Stimulated activated CD8-positive, alpha-beta memory T cell treated with anti-CD3 and anti-CD28 coated beads, Interleukin-4, amount 100 ng/mL, for 1 hour (primary cell): ENCODE results near the gene SLC29A3.

Source experiments
- DNase-seq, 2 donors: peaks; one replicate each; pipeline ENCODE4 v3.0.0-alpha.2; 2020; ENCODE audit warnings: low read depth in 2 of 2, low spot score in 1 of 2

The SLC29A3 gene

DNA sequence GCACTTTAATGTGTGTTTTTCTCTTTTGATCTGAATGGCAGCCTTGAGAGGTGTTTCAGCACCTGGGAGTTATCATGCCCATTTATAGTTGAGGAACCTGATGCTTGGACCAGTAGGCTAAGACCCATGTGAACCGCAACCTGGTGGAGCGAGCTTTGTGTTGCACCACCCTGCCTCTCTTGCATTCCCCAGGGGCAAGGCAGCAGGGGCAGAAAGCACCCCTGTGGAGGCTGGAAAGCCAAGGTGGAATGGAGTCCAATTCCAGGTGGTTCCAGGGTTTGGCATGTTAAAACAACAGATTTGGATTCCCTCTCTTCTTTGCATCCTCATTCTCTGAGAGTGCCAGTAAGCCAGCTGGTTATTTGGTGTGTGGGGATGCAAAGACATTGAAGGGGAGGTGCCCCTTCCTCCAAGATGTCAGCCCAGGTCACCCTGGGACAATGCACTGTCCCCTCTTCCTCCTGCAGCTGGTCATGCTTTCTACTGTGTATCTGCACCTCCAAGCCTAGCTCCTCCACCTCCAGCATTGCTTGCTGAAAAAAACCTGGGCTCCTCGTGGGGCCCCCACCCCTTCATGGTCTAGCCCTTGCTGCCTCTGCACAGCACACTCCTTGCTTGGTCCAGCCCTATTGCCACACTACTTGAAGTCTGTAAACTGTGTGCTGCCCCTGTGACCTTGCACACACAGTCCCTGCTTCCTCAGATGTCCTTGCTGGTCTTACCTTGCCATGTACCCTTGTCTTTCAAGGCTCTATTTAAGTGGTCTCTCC is 72.0 kb downstream of the SLC29A3 start:
- DNase-seq: no peak

DNA sequence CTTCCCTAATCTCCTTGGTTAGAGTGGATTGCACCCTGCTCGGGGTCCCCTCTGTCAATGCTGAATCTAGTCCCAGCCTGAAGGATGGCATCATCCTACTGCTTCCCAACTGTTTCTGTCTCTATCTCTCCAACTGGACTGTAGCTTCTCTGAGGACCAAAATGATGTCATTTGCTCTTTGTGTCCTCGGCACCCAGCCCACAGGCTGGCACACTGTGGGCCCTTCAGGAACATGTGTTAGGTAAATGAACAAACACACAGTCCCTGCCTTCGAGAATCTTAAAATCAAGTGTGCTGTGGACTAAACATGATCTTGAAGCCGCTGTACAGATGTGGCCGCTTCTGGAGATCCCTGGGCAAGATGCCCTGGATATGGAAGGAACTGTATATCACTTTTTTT is 72.6 kb downstream of the SLC29A3 start:
- DNase-seq: no peak

DNA sequence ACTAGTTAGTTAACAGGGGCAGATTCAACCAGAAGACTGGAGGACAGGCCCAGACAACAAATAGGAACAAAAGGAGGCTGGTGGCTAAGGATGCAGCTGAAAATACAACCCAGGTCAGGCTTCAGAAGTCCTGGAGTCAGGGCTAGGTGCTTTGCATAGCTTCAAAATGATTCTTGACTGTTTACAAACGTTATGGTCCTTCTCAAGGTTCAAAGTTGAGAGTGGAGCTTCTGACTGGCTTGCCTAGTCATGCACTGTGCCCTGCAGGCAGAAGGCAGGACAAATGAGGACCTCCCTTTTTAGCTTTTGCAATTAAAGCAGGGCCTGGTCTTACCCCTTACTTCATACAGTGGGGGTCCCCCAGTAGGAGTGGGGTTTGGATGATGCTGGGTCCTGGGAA is 73.2 kb downstream of the SLC29A3 start:
- DNase-seq: no peak

DNA sequence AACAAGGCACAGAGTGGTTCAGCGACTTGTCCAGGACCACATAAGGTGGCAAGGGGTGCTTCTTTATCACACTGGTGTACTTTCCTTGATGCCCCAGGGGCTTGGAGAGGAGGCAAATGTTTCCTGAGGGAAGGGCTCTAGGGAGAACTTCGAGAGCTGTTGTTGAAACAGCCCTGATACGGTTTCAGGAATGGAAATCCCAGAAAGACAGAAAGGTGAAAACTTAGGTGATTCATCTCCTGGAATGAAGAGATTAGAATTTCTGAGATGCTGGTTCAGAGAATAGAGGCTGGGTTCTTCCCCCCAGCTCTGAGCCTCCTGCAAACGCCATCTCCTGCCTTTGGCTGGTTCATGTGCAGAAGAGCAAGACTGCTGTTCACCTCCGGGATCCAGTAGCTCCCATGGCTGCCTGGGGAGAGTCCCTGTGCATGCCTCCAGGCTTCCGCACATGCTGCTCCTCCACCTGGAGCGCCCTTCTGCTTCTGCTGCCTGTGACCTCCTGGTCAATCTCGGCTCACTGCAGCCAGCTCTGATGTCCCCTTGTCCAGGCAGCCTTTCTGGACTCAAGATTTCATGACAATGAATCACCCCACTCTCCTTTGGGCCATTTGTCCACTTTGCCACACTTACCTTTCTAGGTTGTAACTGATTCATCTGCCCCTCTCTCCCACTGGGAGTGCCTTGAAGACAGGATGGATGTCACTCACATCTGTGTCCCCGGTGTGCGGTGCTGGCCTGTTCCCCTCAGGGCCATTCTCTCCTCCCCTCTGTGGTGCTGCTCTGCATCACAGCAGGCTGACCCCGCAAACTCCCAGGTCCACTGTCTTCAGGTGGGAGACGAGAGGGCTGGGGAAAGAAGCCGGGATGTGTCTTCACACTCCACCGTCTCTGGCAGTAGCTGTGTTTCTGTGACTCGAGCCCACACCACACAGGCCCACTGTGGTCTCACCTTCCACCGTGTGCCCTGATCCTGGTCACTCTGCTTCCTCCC is 74.0 kb downstream of the SLC29A3 start:
- no peak for DNase-seq

DNA sequence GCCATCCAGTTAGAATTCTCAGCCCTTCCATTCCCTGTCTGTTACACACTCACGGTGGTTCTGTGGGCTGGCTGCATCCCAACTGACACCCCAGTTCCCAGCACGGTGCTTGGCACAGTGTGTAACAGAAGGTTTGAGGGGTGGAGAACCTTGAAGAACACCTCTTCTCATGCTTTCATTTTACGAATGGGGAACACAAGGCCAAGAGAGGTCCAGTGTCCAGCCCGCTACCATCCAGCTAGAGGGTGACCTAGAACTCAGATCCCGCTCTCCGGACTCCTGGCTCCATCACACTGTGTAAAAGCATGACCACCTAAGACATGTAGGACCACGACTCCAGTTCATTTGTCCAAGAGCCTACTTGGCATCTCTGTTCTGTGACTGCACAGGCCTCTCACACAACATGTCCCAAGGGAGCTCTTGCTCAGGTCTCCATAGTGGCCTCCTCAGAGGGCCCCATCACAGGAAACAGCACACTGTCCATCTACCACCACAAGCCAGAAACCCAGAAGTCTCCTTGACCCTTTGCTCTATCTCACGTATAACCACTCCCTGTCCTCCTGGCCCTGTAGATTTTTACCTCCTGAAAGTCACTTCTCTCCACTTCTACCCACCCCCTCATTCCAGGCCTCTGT is 74.9 kb downstream of the SLC29A3 start:
- DNase-seq: no peak

DNA sequence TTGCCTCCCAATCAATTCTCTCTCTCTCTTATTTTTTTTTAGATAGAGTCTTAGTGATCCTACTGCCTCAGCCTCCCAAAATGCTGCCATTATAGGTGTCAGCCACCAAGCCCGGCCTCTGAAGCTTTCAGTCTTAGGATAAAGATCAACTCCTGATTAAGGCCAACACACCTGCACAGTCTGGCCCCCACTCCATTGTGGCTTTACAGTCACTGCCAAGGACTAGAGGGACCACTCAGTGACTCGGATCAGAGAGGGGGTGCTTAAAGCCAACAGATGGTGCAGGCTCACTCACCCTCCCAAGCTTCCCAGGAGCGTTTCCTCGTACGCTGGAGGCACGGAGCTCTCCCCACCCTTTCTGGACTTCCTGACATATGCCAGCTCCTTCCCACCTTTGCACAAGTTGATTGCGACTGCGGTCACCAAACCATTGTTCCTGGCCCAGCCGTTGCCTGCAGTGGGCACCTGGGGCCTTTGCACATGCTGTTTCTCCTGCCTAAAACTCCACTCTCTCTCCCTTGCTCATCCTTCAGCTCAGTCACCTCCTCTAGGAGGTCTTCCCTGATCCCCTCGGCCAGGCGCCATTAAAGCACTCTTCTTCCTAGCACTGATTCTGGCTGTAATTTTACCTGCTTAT is 76.0 kb downstream of the SLC29A3 start:
- DNase-seq: no peak

DNA sequence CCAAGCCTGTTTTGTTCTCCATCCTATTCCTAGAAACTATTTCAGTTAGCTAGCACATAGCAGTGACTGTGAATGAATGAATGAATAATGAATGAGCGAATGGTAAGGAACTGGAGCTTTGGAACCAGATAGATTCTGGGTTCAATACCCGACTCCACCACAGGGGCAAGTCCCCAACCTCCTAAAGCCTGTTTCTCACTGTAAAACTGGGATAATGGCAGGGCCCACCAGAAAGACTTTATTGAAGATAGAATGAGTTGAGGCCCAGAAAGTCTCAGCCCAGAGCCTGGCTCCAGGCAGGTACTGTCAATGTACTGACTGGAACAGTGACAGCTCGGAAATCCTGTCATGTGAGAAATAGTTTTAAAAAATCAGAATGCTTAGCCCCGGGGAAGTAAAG is 76.6 kb downstream of the SLC29A3 start:
- no peak for DNase-seq

DNA sequence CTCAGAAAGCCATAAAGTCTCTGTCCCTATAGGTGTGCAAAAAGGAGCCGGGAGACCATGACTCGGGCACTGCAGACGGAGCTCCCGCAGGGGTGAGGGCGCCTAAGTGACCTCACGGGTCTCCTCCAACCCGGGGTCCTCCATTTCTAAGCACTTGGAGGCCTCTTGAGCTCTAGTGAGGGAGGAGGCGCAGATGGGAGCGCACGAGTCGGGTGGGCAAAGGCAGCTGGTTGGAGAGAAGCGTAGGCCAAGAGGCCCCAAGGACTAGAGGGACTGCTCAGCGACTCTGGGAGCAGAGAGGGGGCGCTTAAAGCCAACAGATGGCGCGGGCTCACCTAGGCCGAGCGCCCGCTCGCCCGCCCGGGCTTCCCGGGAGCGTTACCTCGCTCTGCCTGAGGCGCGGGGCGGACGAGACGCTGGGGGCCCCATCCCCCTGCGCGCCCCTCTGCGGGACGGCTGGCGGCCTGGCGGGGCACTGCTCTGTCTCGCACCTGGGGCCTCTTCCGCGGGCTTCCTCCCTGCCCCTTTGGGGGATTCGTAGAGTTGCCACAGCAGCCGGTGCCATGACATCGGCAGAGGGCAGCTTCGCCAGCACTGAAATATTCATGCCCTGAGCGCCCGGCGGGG is 77.1 kb downstream of the SLC29A3 start:
- no peak for DNase-seq

DNA sequence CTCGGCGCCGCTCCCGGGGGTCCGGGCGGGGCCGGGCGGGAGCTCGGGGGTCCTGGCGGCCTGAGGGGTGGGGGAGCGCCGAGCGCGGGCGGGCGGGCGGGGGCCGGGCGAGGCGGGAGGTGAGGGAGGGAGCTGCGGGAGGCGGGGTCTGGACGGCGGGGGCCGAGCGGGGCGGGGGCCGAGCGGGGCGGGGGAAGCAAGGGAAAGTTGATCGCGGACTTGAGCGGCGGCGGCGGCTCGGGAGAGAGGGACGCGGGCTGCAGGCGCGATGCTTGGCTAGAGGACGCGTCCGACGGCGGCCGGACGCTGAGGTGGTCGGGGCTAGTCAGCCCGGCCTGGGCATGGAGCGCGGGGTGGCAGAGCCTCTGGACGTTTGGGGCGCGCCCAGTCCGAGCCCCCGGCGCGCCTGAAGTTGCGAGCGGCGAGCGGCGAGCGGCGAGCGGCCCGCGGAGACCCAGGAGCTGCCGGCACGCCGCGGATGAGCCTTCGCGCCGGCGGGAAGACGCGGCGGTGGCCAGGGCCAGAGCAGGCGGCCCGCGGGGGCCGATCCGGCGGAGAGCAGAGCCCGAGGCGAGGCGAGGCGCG is 77.7 kb downstream of the SLC29A3 start, which contains the start of gene CDH23:
Gene CDH23 (plus strand): TSS at position 210 of the 585 bp plus-strand sequence. CDS start 42,912 bp downstream, outside the sequence.
- no peak for DNase-seq

DNA sequence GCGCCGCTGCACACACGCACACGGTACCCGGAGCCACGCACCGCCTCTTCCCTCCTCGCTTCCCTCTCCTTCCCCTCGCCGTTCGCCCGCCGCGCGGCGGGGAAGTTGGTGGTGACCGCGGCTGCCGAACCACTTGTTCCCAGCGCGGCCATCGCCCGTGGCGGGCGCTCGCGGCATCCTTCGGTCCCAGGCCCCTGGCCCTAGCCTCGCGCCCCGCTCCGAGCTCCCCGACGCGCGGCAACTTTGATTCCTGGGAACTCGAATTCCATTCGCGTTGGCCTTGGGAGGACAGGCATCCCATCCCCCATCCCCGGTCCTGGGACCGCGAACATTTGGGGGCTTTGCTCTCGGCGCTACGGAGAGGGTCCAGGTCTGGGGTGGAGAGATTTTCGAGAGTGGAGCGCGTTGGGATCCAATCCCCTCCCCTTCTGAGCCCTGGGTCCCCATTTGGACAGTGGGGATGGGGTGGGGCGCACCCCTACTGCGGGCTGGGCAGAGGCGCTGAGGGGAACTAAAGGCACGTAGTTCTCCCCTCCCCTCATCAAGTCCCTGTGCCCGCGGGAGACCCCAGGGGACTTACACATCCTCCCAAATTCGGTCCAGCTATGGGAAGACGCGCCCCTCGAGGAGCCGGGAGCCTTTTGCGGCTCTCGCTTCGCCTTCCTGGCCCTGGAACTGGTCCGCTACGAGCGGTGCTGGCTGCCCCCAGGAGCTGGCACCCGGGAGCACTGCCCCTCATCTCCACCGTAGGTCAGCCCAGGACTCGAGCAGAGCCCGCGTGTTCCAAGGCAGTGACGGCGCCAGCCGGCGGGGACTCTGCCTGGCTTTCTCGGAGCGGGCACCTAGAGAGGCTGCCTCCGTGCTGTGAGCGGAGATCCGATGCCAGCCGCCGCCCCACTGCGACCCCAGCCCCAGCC is 78.5 kb downstream of the SLC29A3 start:
- DNase-seq: no peak

DNA sequence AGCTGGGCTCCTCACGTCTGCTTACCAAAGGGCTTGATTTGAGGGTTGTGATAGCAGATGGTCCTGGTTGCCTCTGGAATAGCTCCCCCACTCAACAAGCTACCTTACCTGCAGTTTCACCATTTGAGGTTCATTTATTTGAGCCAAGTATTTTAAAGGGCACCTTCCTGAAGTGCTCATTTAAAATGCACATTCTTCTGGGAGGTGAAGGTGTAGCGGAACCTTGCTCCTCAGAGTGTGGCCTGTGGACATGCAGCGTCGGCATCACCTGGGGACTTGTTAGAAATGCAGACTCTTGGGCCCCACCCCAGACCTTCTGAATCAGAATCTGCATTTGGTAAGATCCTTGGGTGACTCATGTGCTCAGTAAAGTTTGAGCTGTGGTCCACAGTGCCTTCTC is 79.9 kb downstream of the SLC29A3 start:
- DNase-seq: no peak

DNA sequence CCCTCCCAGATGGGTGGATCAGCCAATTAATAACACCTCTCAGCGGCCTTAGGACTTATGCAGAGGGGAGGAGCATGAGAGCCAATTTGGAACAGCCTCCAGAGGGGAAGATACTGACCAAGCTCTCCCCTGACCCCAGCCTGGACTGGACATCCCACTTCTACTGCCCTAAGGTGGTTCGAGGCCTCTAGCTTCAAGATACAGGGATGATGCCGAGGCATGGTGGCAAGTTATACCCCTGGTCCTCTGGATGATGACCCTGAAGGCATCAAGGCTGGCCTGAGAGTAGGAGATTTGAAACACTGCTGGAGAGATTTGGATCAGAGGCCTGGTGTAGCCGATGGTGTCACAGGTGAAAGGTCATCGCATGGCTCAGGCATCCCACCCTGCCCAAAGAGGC is 80.9 kb downstream of the SLC29A3 start:
- no peak for DNase-seq

DNA sequence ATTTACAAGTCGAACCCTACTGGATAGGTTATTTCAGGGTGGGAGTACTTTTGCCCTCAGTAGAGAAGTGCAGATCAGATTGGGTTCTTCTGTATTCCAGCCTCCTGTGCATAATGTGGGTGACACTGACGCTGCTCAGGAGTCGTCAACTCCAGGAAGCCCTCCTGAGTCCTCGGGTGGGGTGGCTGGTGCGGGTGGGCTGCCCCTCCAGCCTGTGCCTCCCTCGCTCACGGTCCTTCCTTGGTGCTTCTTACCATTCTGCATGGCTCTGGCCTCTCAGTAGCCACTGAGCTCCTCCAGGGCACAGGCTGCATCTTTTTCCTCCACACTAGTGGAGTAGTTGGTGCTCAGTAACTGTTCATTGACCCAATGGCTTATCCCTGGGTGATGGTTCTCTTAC is 82.0 kb downstream of the SLC29A3 start:
- DNase-seq: no peak

DNA sequence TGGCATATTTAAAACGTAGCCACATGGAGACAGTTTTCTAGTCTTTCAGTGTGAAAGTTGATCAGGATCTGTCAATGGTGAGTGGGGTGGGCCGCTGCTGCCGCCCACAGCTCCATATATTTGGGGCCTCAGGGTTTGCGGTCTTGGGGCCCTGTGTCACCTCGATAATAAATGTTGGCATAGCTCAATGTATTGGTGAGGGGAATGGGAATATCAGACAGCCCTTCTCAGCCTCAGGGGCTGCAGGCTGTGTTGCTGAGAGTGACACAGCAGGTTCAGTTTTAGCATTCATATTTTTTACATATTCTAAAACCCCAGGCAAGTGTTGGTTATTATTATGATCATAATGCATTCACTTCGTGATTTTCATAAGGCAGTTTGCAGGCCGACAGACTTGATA is 82.9 kb downstream of the SLC29A3 start:
- no peak for DNase-seq

DNA sequence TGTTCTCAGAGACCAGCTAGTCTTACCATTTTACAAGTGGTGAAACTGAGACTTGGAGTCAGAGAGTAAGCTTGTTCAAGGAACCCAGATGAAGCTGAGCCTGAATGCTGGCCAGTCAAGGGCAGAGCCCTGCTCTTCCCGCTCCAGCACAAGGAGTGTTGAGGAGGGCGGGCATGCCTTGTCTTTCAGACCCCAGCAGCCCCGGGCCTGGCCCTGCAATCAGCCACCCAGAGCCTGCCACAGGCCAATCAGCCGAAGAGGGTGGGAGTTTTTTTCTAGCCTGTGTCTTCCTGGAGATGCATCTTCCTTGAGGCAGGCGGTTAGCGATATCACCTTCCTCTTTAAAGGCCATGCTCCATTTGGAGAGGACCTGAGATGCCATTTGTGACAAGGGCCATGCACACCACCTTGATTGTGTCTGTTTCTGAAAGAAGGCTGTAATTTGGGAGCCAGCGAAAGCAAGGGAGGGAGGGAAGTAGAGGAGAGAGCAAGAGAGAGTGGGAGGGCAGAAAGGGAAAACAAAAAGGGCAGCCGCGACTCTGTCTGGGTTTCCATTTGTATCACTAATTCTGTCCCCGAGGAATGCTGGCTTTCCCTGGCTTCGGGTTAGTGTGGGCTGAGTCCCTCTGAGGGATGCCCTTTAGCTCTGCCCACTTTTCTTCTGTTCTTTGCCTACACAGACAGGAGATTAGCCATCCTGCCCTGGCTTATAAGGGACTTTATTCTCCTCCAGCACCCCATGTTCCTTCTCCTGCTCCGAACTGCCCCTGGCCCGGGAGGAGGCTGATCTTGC is 85.6 kb downstream of the SLC29A3 start:
- DNase-seq: no peak

DNA sequence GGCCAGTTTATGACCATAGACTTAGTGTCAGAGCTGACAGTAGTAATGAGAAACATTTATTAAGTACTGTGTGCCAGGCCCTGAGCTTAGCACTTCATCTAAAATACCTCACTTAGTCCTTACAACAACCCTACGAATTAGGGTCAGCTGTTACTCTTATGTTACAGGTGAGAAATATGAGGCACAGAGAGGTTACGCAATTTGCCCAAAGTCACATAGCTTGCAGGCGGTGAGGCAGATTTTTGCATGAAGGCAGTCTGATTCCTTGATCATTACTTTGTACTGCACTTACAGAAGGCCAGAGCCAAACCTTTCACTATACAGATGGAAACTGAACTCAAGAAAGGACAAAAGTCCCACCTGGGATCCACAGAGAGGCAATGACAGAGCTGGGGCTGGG is 87.8 kb downstream of the SLC29A3 start:
- DNase-seq: no peak

DNA sequence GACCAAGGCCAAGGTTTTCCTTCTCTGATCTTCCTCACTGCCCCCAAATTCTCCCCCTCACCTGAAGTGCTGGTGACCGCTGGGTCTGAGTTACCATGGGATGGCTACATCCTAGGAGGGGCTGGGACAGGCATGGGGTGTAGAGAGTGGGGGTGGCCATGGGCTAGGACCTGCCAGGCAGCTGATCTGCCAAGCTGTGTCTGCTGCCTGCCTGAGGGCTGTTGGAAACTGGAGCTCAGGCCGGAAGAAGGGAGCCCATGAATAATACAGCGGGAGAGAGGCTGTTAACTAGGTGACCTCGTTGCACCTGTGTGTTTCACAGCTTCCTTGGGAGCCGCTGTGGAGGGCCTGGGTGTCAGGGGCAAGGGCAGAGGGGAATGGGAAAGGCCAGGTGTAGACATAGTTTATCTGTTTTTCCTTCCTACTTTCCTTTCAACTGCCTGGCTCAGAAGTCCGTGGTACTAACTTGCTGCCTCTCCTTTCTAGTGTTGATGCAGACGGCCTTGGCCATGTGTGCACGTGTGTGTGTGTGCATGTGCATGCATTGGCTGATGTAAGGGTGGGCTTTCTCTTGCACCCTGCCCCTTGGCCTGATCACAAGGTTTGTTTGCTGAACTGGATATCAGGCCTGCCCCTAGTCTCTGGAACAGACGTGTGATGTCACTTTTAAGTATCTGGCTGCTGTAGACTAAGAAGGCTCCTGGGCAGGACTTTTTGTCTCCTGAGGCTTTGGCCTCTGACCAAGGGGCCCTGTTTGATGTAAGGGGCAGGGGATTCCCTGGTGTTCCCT is 89.6 kb downstream of the SLC29A3 start:
- no peak for DNase-seq
